Heart right ventricle (tissue), 16 donors: ENCODE data around the gene SIK2. TPM values are rescaled to one million over a fixed set of nuclear protein-coding genes. Genes with fewer than 3 reads are reported as not detected.

Source experiments
- ATAC-seq, 8 donors: fragments of 200-7000 bp; cut with Tn5 transposase; one replicate each; pipeline ENCODE4 v1.9.1; 2020; ENCODE audit warnings: mild to moderate bottlenecking in 8 of 8, moderate library complexity in 8 of 8, moderate number of reproducible peaks in 1 of 8
- DNase-seq, 2 donors: peaks; one replicate each; pipeline ENCODE4 v3.0.0-alpha.2; 2020
- H3K27ac ChIP-seq, 10 donors: fragments of 200-600 bp; sonication (generic) in 2 of 10; one replicate each; pipeline versions ENCODE4 v1.5.0 to v1.8.0; 2020 to 2022; ENCODE audit warnings: mild to moderate bottlenecking in 3 of 10
- H3K27me3 ChIP-seq, 7 donors: fragments of 200-600 bp; one replicate each; pipeline ENCODE4 v1.8.0; 2021 to 2022; ENCODE audit warnings: mild to moderate bottlenecking in 2 of 7
- H3K36me3 ChIP-seq, 9 donors: fragments of 200-600 bp; sonication (generic) in 1 of 9; one replicate each; pipeline versions ENCODE4 v1.5.0 to v1.8.0; 2020 to 2022; ENCODE audit warnings: mild to moderate bottlenecking in 2 of 9
- H3K4me1 ChIP-seq, 9 donors: fragments of 200-600 bp; sonication (generic) in 1 of 9; one replicate each; pipeline versions ENCODE4 v1.5.0 to v1.8.0; 2020 to 2022; ENCODE audit warnings: mild to moderate bottlenecking in 4 of 9
- H3K4me3 ChIP-seq, 10 donors: fragments of 200-600 bp; sonication (generic) in 2 of 10; one replicate each; pipeline versions ENCODE4 v1.5.0 to v1.8.0; 2020 to 2022; ENCODE audit warnings: mild to moderate bottlenecking in 7 of 10, moderate library complexity in 2 of 10
- H3K9me3 ChIP-seq, 11 donors: fragments of 200-600 bp in 10 of 11; sonication (generic) in 2 of 11; one replicate each; pipeline versions ENCODE4 v1.5.0 to v1.8.0; 2013 to 2022; ENCODE audit warnings: mild to moderate bottlenecking in 2 of 11, control low read depth in 1 of 11, moderate library complexity in 1 of 11
- WGBS, 2 donors: extraction: QIAGEN DNeasy Blood & Tissue Kit; methylation state at CpG; one replicate each; pipeline ENCODE4 v1.1.7; 2013; ENCODE audit warnings: inconsistent platforms in 1 of 2; 5-methylcytosine and 5-hydroxymethylcytosine counted together
- intact Hi-C, 10 donors: fragments of 100-400 bp; cut with DNase I; formaldehyde crosslinking; loops; one replicate each; pipeline versions ENCODE4 v1.11.1 to v1.14.2; 2022
- polyA plus RNA-seq, 2 donors: library from polyadenylated mRNA; stranded (reverse); fragments of 200-250 nt; gene quantifications; one replicate each; pipeline ENCODE4 v1.2.3, GENCODE V29; 2013
- total RNA-seq, 10 donors: library from RNA; stranded (reverse); fragmentation: NEBNext Ultra II Directional in 3 of 10; extraction: Animal tissue kit (Norgen Biotek cat#: 25700) in 3 of 10; gene quantifications; one replicate each; pipeline versions ENCODE4 v1.2.1 to v1.2.4, GENCODE V29; 2021 to 2023
- TF ChIP-seq, protein P1 (sequence below), 9 donors: fragments of 200-600 bp; sonication (generic) in 2 of 9; IDR thresholded peaks; one replicate each; pipeline versions ENCODE4 v1.5.0 to v1.8.0; 2021 to 2022; ENCODE audit warnings: antibody characterized with exemption in 9 of 9, mild to moderate bottlenecking in 5 of 9, moderate library complexity in 1 of 9
- donor health status: Arrhythmogenic right ventricular cardiomyopathy.
- donor health status: ischemic (EF 13 %, LVEDD 7.1; RV severe dilation, severe dysfunction).
- donor health status: healthy with polysubstance abuse.
- donor health status: DM: no; HTN: yes; CAD: no.
- donor health status: DM: no; HTN: no; CAD: no.
- donor health status: ischemic (EF 25% LVEDD 6.9; RV normal size, moderate dysfunction).
- donor health status: ischemic (EF 25% LVEDD 5.7; RV mildly dilated, moderate dysfunction).
- donor health status: healthy.
- donor health status: DM: yes; HTN: yes; CAD: no.
- donor health status: Ischemic cardiomyopathy.
- donor health status: ischemic (EF 35%, LVEDD 5.7; RV mildly dilated, moderate dysfunction).
- donor health status: nonischemic (EF 11% LVEDD 7.7; RV severe dilation, severe dysfunction).
- donor health status: DM: yes; HTN: yes; CAD: no.
- donor health status: PGD.
- donor health status: ischemic (EF 29% LVEDD 5.4; RV normal size, mild dysfunction).
- donor health status: nonischemic (EF 23%, LVEDD 6.1; RV moderate dilation, normal function).

The SIK2 gene
- total and polyA plus RNA-seq, 12 donors = 4.1 to 41.6 (median 28.8) TPM

DNA sequence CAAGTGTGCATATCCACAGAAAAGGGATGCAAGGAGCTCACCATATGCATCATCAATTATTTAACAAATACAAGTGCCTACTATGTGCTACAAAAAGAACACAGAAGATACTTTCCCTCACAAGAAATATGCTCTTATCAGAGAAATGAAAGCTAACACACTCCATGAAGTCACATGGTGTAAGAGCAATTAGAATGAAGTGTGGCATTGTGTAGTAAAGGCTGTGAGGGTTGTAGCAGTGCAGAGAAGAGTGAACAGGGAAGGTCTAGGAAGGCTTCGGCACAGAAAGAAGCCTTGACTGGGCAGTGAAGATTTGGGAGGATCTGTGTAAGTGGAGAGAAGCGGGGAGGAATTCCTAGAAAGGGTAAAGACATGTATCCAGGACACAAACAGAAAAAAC, 141.5 kb downstream of the SIK2 start:
- Histone ChIP-seq H3K27me3 (no peaks in the 10 kb centered on the region), H3K9me3 (no peaks in the 10 kb centered on the region), H3K4me3 (no peak overlapping the region), H3K4me1 (peaks cover 0 to 13% (median 7%) of the 10 kb centered on the region in 9 donors), H3K36me3 (peaks cover 0 to 97% (median 47%) of the 10 kb centered on the region in 9 donors), H3K27ac (no peak overlapping the region)
- WGBS, 2 donors = 95 to 97% methylated on average over 2 of the region's 2 CpGs
- TF ChIP-seq, protein P1, sequence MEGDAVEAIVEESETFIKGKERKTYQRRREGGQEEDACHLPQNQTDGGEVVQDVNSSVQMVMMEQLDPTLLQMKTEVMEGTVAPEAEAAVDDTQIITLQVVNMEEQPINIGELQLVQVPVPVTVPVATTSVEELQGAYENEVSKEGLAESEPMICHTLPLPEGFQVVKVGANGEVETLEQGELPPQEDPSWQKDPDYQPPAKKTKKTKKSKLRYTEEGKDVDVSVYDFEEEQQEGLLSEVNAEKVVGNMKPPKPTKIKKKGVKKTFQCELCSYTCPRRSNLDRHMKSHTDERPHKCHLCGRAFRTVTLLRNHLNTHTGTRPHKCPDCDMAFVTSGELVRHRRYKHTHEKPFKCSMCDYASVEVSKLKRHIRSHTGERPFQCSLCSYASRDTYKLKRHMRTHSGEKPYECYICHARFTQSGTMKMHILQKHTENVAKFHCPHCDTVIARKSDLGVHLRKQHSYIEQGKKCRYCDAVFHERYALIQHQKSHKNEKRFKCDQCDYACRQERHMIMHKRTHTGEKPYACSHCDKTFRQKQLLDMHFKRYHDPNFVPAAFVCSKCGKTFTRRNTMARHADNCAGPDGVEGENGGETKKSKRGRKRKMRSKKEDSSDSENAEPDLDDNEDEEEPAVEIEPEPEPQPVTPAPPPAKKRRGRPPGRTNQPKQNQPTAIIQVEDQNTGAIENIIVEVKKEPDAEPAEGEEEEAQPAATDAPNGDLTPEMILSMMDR (IDR thresholded peaks at IDR 0.05) = no peak
- DNase-seq (no peak), ATAC-seq (no peak)
- intact Hi-C loops = loop anchor here in 1 of 10 donors (2.0 kb wide), 1 partner anchor 13 kb away; no protein-coding TSS in a partner anchor

DNA sequence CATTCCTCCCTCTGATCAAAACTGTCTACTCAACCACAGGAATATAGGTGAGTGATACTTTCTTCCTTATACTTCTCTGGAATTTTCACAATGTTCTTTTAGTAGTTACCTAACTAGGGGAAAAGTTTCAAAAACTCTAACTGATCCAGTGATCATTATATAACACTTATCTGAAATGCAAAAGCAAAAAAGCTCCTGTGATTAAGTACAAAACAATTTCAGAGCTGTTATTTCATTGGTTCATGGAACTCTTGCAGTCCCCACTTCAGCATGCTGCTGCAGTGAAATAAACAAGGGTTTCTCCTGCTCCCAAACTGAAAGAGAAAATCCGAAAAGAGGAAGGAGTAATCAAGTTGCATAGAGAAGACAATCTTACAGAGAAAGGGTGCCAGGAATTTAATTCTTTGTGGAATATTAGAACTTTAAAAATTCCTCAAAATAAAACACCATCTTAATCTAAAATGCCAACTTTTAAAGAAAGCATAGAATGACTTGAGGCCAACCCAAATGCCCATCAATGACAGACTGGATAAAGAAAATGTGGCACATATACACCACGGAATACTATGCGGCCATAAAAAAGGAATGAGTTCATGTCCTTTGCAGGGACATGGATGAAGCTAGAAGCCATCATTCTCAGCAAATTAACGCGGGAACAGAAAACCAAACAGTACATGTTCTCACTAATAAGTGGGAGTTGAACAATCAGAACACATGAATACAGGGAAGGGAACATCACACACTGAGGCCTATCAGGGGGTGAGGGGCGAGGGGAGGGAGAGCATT, 143.7 kb downstream of the SIK2 start:
- intact Hi-C loops = no loop called here
- H3K36me3 ChIP-seq = peaks cover 0 to 100% (median 52%) of the 10 kb centered on the region in 9 donors
- no peak overlapping the region for H3K4me3 ChIP-seq
- no peak overlapping the region for H3K27ac ChIP-seq
- H3K9me3 ChIP-seq = no peaks in the 10 kb centered on the region
- WGBS, 2 donors = 85 to 95% methylated on average over 6 of the region's 6 CpGs
- H3K4me1 ChIP-seq = peaks cover 0 to 13% (median 7%) of the 10 kb centered on the region in 9 donors
- ATAC-seq (no peak), DNase-seq (no peak)
- no peaks in the 10 kb centered on the region for H3K27me3 ChIP-seq
- TF ChIP-seq, protein P1 (IDR thresholded peaks at IDR 0.05) = no peak

DNA sequence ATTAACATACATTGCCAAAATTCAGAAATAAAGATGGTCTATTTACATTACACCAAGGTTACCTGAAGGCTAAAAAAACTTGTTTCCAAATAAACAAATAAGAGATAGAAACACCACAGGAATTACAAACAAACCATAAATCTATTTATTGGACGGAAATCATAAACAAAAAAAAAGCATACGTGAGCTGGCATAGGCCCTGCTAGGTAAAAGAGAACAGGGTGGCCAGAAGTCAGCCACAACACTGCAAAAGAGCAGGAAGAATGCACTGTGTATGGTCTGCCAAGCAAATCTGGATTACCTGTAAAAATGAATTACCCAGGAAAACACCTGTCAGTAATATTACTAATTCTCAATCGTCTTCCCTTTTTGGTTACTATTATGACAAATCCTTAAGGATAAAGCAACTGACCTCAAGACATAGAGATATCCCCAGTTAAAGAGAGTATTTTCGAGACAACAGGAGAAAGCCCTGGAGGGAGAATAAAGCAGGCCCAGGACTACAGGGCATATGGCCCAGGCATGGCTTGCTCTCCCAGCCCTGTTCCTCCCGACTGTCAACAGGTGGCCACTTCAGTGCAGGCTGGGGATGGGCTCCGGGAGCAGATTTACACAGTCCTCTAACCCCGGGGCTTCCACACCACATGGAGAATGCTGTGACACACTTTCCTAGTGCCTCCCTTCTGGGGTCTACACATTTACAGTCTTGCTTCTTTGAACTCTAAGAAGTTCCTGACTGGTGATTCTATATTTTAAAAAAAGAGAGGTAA, 146.0 kb downstream of the SIK2 start:
- H3K4me3 ChIP-seq = no peak overlapping the region
- intact Hi-C loops = no loop called here
- WGBS, 2 donors = 83 to 87% methylated on average over 7 of the region's 7 CpGs
- H3K9me3 ChIP-seq = no peaks in the 10 kb centered on the region
- peaks cover 0 to 100% (median 61%) of the 10 kb centered on the region in 9 donors for H3K36me3 ChIP-seq
- H3K27me3 ChIP-seq = no peaks in the 10 kb centered on the region
- no peak overlapping the region for H3K27ac ChIP-seq
- DNase-seq = no peak
- TF ChIP-seq, protein P1 (IDR thresholded peaks at IDR 0.05) = no peak
- peak in 3 of 8 donors; percentile 29 to 48 (median 38) for ATAC-seq
- H3K4me1 ChIP-seq = peaks cover 0 to 13% (median 7%) of the 10 kb centered on the region in 9 donors

DNA sequence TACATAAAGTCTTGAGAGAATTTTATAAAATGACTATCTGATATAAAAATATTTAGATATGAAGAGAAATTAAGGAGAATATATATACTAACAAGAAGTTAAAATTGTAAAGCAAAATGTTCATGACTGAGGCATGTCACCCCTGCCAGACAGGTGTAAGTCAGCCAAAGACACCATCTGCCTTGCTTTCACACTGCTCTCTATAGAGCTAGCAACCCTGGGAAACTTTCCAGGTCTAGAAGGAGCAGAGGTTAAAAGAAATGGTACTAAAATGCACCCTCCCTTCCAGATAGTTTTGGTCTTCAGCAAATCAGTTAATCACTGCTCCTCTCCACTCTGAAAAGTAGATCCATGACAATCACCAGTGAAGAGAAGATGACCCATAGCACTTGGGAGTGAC, 147.4 kb downstream of the SIK2 start:
- Histone ChIP-seq H3K4me1 (peaks cover 0 to 13% (median 7%) of the 10 kb centered on the region in 9 donors), H3K4me3 (no peak overlapping the region), H3K27me3 (no peaks in the 10 kb centered on the region), H3K27ac (no peak overlapping the region), H3K36me3 (peaks cover 0 to 100% (median 74%) of the 10 kb centered on the region in 9 donors), H3K9me3 (no peaks in the 10 kb centered on the region)
- intact Hi-C loops = no loop called here
- no peak for DNase-seq
- ATAC-seq = no peak
- TF ChIP-seq, protein P1 (IDR thresholded peaks at IDR 0.05) = no peak
